ENCODE data around the gene RND1. TPM values are rescaled to one million over a fixed set of nuclear protein-coding genes. Genes with fewer than 3 reads are reported as not detected.

The RND1 gene
- total and polyA plus RNA-seq, 2 experiments from 2014 or later = 9.3 to 10.4 TPM

GRCh38 chr12:48838048-48838447 lies 27.6 kb downstream of the RND1 start:
- Histone ChIP-seq H3K4me2 (no peak overlapping the region), H2AFZ (no peak overlapping the region), H3F3A (replicated peaks; ENCODE audit: low read depth) (no peaks in the 10 kb centered on the region), H4K20me1 (replicated peaks; ENCODE audit: insufficient read depth) (peaks cover 26% of the 10 kb centered on the region; the same call in 1 of the 2 replicates), H3K4me1 (ENCODE audit: insufficient read depth) (no peaks in the 10 kb centered on the region), H3K27me3 (ENCODE audit: insufficient read depth) (no peaks in the 10 kb centered on the region), H3K36me3 (ENCODE audit: insufficient read depth) (peaks cover 58% of the 10 kb centered on the region), H3K4me3 (no peak overlapping the region), H3K27ac (ENCODE audit: low read depth) (no peak overlapping the region), H3K79me2 (replicated peaks; ENCODE audit: insufficient read depth) (no peaks in the 10 kb centered on the region), H3K9me2 (ENCODE audit: insufficient read depth) (no peaks in the 10 kb centered on the region)
- Mint-ChIP-seq H3K27ac (no peak overlapping the region), H3K36me3 (ENCODE audit: low read depth) (peaks cover 85% of the 10 kb centered on the region), H3K4me3 (no peak overlapping the region), H3K27me3 (ENCODE audit: insufficient read depth, low read depth, poor library complexity) (peaks cover 9% of the 10 kb centered on the region), H3K4me1 (no peaks in the 10 kb centered on the region), H3K9me3 (peaks cover 2% of the 10 kb centered on the region; the same call in 2 of the 3 replicates)
- DNase-seq (ENCODE audit: low spot score) = no peak
- TF ChIP-seq ZNF114 (CRISPR knock-in tag; IDR thresholded peaks at IDR 0.05) (no peak), CREB1 (CRISPR knock-in tag; IDR thresholded peaks at IDR 0.05; ENCODE audit: low read depth) (no peak), EZH2 (IDR thresholded peaks at IDR 0.05; ENCODE audit: low read depth, unreplicated experiment) (no peak)
- no peak for ATAC-seq

DNA sequence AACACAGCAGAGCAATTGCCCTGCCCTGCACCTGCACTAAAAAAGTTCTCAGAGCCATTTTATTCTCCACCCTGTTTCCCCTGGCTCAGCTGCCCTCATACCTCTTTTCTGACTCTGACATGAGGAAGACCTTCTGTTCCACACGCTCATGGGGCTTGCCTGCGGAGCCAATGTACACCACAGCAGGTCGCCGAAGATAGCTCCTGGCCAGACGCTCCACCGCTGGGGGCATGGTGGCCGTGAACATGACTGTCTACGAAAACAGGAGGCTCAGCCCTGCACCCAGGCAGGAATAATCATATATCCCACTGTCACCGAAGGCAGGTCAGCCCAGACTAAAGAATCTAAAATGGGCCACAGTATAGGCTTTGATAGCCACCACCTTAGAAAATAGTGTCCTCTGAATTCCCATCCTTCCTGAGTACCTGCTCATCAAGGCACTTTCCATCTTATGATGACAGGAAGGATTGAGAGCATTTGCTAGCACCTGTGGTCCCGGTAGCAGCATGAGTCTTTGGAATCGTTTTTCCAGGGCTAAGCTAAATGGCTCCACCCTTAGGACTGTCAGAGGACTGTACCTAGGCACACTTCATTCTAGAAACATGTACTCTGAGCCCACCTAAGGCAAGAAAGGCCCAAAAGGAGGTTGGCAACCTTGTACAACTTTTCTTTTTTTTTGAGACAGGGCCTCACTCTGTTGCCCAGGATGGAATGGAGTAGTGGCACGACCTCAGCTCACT lies 33.2 kb downstream of the RND1 start:
- Histone ChIP-seq H3F3A (replicated peaks; ENCODE audit: low read depth) (no peaks in the 10 kb centered on the region), H3K4me1 (ENCODE audit: insufficient read depth) (no peaks in the 10 kb centered on the region), H3K9me2 (ENCODE audit: insufficient read depth) (no peaks in the 10 kb centered on the region), H3K36me3 (ENCODE audit: insufficient read depth) (peaks cover 58% of the 10 kb centered on the region), H3K4me3 (no peak overlapping the region), H3K4me2 (no peak overlapping the region), H4K20me1 (replicated peaks; ENCODE audit: insufficient read depth) (peaks cover 15% of the 10 kb centered on the region; the same call in 1 of the 2 replicates), H3K27ac (ENCODE audit: low read depth) (no peak overlapping the region), H2AFZ (no peak overlapping the region), H3K27me3 (ENCODE audit: insufficient read depth) (no peaks in the 10 kb centered on the region), H3K79me2 (replicated peaks; ENCODE audit: insufficient read depth) (no peaks in the 10 kb centered on the region)
- Mint-ChIP-seq H3K9me3 (no peaks in the 10 kb centered on the region; the same call in 2 of the 3 replicates), H3K27ac (no peak overlapping the region), H3K4me1 (no peaks in the 10 kb centered on the region), H3K36me3 (ENCODE audit: low read depth) (peaks cover 82% of the 10 kb centered on the region), H3K27me3 (ENCODE audit: insufficient read depth, low read depth, poor library complexity) (peaks cover 9% of the 10 kb centered on the region), H3K4me3 (no peak overlapping the region)
- TF ChIP-seq STAT1 (IDR thresholded peaks at IDR 0.05; ENCODE audit: unreplicated experiment) = no peak
- TF ChIP-seq, protein P1, sequence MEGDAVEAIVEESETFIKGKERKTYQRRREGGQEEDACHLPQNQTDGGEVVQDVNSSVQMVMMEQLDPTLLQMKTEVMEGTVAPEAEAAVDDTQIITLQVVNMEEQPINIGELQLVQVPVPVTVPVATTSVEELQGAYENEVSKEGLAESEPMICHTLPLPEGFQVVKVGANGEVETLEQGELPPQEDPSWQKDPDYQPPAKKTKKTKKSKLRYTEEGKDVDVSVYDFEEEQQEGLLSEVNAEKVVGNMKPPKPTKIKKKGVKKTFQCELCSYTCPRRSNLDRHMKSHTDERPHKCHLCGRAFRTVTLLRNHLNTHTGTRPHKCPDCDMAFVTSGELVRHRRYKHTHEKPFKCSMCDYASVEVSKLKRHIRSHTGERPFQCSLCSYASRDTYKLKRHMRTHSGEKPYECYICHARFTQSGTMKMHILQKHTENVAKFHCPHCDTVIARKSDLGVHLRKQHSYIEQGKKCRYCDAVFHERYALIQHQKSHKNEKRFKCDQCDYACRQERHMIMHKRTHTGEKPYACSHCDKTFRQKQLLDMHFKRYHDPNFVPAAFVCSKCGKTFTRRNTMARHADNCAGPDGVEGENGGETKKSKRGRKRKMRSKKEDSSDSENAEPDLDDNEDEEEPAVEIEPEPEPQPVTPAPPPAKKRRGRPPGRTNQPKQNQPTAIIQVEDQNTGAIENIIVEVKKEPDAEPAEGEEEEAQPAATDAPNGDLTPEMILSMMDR (conservative IDR thresholded peaks at IDR 0.05; ENCODE audit: low read depth in 2 of 2) = peak in 1 of 2 experiments; percentile 8; a peak in 1 of 4 replicates
- DNase-seq (ENCODE audit: low spot score) (no peak), ATAC-seq (no peak; the same call in 2 of the 3 replicates)

- Histone ChIP-seq H3K9me2 (ENCODE audit: insufficient read depth) (no peaks in the 10 kb centered on the region), H3K27me3 (ENCODE audit: insufficient read depth) (no peaks in the 10 kb centered on the region), H3F3A (replicated peaks; ENCODE audit: low read depth) (no peaks in the 10 kb centered on the region), H3K79me2 (replicated peaks; ENCODE audit: insufficient read depth) (no peaks in the 10 kb centered on the region), H4K20me1 (replicated peaks; ENCODE audit: insufficient read depth) (peaks cover 15% of the 10 kb centered on the region; the same call in 1 of the 2 replicates), H3K36me3 (ENCODE audit: insufficient read depth) (peaks cover 46% of the 10 kb centered on the region), H2AFZ (no peak overlapping the region), H3K4me3 (no peak overlapping the region), H3K27ac (ENCODE audit: low read depth) (no peak overlapping the region), H3K4me1 (ENCODE audit: insufficient read depth) (no peaks in the 10 kb centered on the region), H3K4me2 (no peak overlapping the region)
- ATAC-seq (no peak), DNase-seq (ENCODE audit: low spot score) (no peak)
- H3K27me3 Mint-ChIP-seq (ENCODE audit: insufficient read depth, low read depth, poor library complexity) = peaks cover 7% of the 10 kb centered on the region
- H3K4me3 Mint-ChIP-seq = no peak overlapping the region
- H3K27ac Mint-ChIP-seq = no peak overlapping the region
- H3K36me3 Mint-ChIP-seq (ENCODE audit: low read depth) = peaks cover 70% of the 10 kb centered on the region
- H3K4me1 Mint-ChIP-seq = no peaks in the 10 kb centered on the region
- no peaks in the 10 kb centered on the region; the same call in 2 of the 3 replicates for H3K9me3 Mint-ChIP-seq
- TF ChIP-seq CREB1 (CRISPR knock-in tag; IDR thresholded peaks at IDR 0.05; ENCODE audit: low read depth) (no peak), ZNF331 (CRISPR knock-in tag; IDR thresholded peaks at IDR 0.05; ENCODE audit: low read depth) (no peak), NANOG (IDR thresholded peaks at IDR 0.05; ENCODE audit: borderline replicate concordance) (no peak), POLR2AphosphoS5 (IDR thresholded peaks at IDR 0.05; ENCODE audit: low read depth) (no peak)
- TF ChIP-seq, protein P2, sequence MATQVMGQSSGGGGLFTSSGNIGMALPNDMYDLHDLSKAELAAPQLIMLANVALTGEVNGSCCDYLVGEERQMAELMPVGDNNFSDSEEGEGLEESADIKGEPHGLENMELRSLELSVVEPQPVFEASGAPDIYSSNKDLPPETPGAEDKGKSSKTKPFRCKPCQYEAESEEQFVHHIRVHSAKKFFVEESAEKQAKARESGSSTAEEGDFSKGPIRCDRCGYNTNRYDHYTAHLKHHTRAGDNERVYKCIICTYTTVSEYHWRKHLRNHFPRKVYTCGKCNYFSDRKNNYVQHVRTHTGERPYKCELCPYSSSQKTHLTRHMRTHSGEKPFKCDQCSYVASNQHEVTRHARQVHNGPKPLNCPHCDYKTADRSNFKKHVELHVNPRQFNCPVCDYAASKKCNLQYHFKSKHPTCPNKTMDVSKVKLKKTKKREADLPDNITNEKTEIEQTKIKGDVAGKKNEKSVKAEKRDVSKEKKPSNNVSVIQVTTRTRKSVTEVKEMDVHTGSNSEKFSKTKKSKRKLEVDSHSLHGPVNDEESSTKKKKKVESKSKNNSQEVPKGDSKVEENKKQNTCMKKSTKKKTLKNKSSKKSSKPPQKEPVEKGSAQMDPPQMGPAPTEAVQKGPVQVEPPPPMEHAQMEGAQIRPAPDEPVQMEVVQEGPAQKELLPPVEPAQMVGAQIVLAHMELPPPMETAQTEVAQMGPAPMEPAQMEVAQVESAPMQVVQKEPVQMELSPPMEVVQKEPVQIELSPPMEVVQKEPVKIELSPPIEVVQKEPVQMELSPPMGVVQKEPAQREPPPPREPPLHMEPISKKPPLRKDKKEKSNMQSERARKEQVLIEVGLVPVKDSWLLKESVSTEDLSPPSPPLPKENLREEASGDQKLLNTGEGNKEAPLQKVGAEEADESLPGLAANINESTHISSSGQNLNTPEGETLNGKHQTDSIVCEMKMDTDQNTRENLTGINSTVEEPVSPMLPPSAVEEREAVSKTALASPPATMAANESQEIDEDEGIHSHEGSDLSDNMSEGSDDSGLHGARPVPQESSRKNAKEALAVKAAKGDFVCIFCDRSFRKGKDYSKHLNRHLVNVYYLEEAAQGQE (IDR thresholded peaks at IDR 0.05; ENCODE audit: unreplicated experiment) = no peak
Measured at GRCh38 chr12:48831257-48831656, 34.4 kb downstream of the RND1 start.
